SK-N-SH (cell line): Measurements from ENCODE around the gene EIF5AL1.

Experiments used
- CTCF ChIP-seq: fragments of 200-600 bp; sonication (generic); IDR thresholded peaks from 2 replicates; pipeline ENCODE4 v1.6.1; 2017; ENCODE audit warnings: antibody characterized with exemption, mild to moderate bottlenecking, moderate library complexity
- NFIC ChIP-seq: IDR thresholded peaks from 2 replicates; pipeline ENCODE4 v1.4.0; 2012; ENCODE audit warnings: borderline replicate concordance

- no peak for TF ChIP-seq CTCF
- TF ChIP-seq NFIC, result no peak
These were observed 51.1 kb downstream of the EIF5AL1 start for GRCh38 chr10:79563426-79563825.
